ENCODE results near the gene GNG2. TPM values are rescaled to one million over a fixed set of nuclear protein-coding genes. Genes with fewer than 3 reads are reported as not detected.

The GNG2 gene
- total and polyA plus RNA-seq, 9 of the 15 experiments (the other 6 are each of a cell fraction or from before 2014, with no cell fraction given) = 0.18 TPM; not detected in 8

DNA sequence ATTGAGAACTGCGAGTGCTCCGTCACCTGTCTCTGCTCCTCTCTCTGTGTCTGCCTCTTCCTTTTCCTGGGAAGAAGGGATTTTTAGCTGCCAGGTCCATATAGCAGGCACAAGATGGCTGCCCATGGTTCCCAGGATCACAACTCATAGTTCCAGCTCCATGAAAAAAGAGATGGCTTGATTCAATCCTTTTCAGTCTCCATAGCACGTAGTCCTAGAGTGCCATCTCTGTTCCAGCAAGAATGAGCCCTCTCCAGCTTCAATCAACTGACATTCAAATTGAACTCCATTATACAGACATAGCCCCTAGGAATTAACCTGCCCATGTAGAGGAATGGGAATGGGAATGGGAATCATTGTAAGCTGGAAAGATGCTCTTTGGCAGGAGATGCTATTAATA, 94.2 kb downstream of the GNG2 start:
- DNase-seq (ENCODE audit: extremely low read depth in 1 of 4, low spot score in 3 of 4) = no peak
- Histone ChIP-seq H3K9ac (ENCODE audit: insufficient read depth in 1 of 2, low read depth in 2 of 2, low read length in 2 of 2) (no peak overlapping the region), H3K4me1 (replicated peaks in 1 of 2; ENCODE audit: control insufficient read depth in 2 of 2, insufficient read depth in 2 of 2, low read length in 2 of 2) (no peaks in the 10 kb centered on the region), H3K4me2 (ENCODE audit: insufficient read depth, low read length) (no peak overlapping the region), H3K4me3 (no peak overlapping the region), H3K79me2 (ENCODE audit: control insufficient read depth, insufficient read depth, low read length) (no peaks in the 10 kb centered on the region), H3K36me3 (ENCODE audit: control insufficient read depth, insufficient read depth, low read length) (no peaks in the 10 kb centered on the region), H3K27ac (ENCODE audit: extremely low read depth, low read depth, low read length) (no peak overlapping the region), H3K27me3 (ENCODE audit: control insufficient read depth in 2 of 2, insufficient read depth in 2 of 2, low read length in 2 of 2) (no peaks in the 10 kb centered on the region; a peak in 1 of 5 replicates), H3K9me3 (replicated peaks; ENCODE audit: control insufficient read depth, insufficient read depth, low read depth, low read length) (no peaks in the 10 kb centered on the region), H4K20me1 (replicated peaks; ENCODE audit: control insufficient read depth, insufficient read depth, low read length) (no peaks in the 10 kb centered on the region), H3K9me1 (ENCODE audit: control insufficient read depth, insufficient read depth, low read length) (no peaks in the 10 kb centered on the region), H2AFZ (ENCODE audit: low read depth, low read length) (no peak overlapping the region)
- FAIRE-seq = no peak
- intact Hi-C loops (cut with micrococcal nuclease) (no loop called here), in situ Hi-C loops (cut with MboI) (no loop called here)
- ChIA-PET POLR2A (no interaction called here), CTCF (ENCODE audit: low intra/inter-chr PET ratio) (no interaction called here)
- BruUV-seq (replicated peaks) = no TSS peak
- TF ChIP-seq GTF2F1 (IDR thresholded peaks at IDR 0.05; ENCODE audit: low read depth, low read length) (no peak), ZBTB26 (CRISPR knock-in tag; IDR thresholded peaks at IDR 0.05) (no peak), EHMT2 (IDR thresholded peaks at IDR 0.05) (no peak), COPS2 (conservative IDR thresholded peaks at IDR 0.05) (no peak), JUN (IDR thresholded peaks at IDR 0.05; ENCODE audit: borderline replicate concordance, low read depth, low read length) (no peak), JUN (CRISPR knock-in tag; IDR thresholded peaks at IDR 0.05; ENCODE audit: borderline replicate concordance) (no peak), RHOXF2B (CRISPR knock-in tag; conservative IDR thresholded peaks at IDR 0.05) (no peak), SMARCA4 (IDR thresholded peaks at IDR 0.05) (no peak), MXI1 (IDR thresholded peaks at IDR 0.05; ENCODE audit: low read depth, low read length) (no peak)
- no peak for ATAC-seq
- 0% methylated on average over 2 of the region's 3 CpGs for WGBS (ENCODE audit: insufficient coverage, low coverage, missing lambda C conversion rate)
